B cell (primary cell): ENCODE data around the gene CLSTN2. TPM values are rescaled to one million over a fixed set of nuclear protein-coding genes. Genes with fewer than 3 reads are reported as not detected.

Experiments used
- ATAC-seq: fragments of 200-7000 bp; cut with Tn5 transposase; one replicate; pipeline ENCODE4 v1.10.0; 2021; ENCODE audit warnings: low read depth, mild to moderate bottlenecking, moderate number of reproducible peaks, moderate library complexity
- CTCF ChIA-PET: fragments of 350-600 bp; sonication (Branson Sonifier 250); formaldehyde crosslinking; loops from one replicate; lab custom pipeline; 2021; ENCODE audit warnings: antibody characterized with exemption, inconsistent platforms; lab: Charles Lee
- POLR2A ChIA-PET: fragments of 350-600 bp; sonication (Branson Sonifier 250); formaldehyde crosslinking; loops from one replicate; lab custom pipeline; 2021; ENCODE audit warnings: antibody characterized with exemption; lab: Charles Lee
- DNase-seq: peaks from one replicate; pipeline ENCODE4 v3.0.0; 2013
- H2AFZ ChIP-seq: 2 replicates; pipeline ENCODE4 v1.6.1; 2012; ENCODE audit warnings: mild to moderate bottlenecking, low read depth, low read length; ENCODE audit not compliant: insufficient read depth, poor library complexity, severe bottlenecking
- H3K27ac ChIP-seq, 2 donors: 1 replicate in 1 of 2; 2 replicates in 1 of 2; pipeline ENCODE4 v1.5.1; 2012 to 2013; ENCODE audit warnings: low read length in 2 of 2, mild to moderate bottlenecking in 2 of 2, moderate library complexity in 1 of 2
- H3K27me3 ChIP-seq, 4 experiments: fragments of 200-600 bp in 1 of 4; sonication (generic) in 1 of 4; replicated peaks in 1 of 4; 1 replicate in 2 of 4; 2 replicates in 2 of 4; pipeline versions ENCODE4 v1.6.1 to v1.7.0; 2013 to 2016; ENCODE audit warnings: low read length in 3 of 4, mild to moderate bottlenecking in 2 of 4, mixed read lengths in 1 of 4, moderate library complexity in 1 of 4; ENCODE audit not compliant: insufficient read depth in 4 of 4, control insufficient read depth in 3 of 4; ENCODE audit errors: control extremely low read depth in 1 of 4
- H3K36me3 ChIP-seq, 2 experiments: replicated peaks in 1 of 2; 1 replicate in 1 of 2; 2 replicates in 1 of 2; pipeline versions ENCODE4 v1.6.1 to v1.7.1; 2013; ENCODE audit warnings: low read length in 1 of 2; ENCODE audit not compliant: insufficient read depth in 2 of 2, control insufficient read depth in 1 of 2; ENCODE audit errors: control extremely low read depth in 1 of 2, extremely low read depth in 1 of 2
- H3K4me1 ChIP-seq, 2 donors: fragments of 200-600 bp in 1 of 2; sonication (generic) in 1 of 2; 1 replicate in 1 of 2; 2 replicates in 1 of 2; pipeline versions ENCODE4 v1.5.1 to v1.6.1; 2013 to 2017; ENCODE audit warnings: low read length in 2 of 2; ENCODE audit not compliant: control insufficient read depth in 2 of 2, insufficient read depth in 2 of 2
- H3K4me2 ChIP-seq: replicated peaks from 2 replicates; pipeline ENCODE3; 2012; ENCODE audit warnings: mild to moderate bottlenecking, low read depth, low read length; ENCODE audit not compliant: poor library complexity, severe bottlenecking
- H3K4me3 ChIP-seq, 5 experiments: fragments of 200-600 bp in 1 of 5; sonication (generic) in 1 of 5; 1 replicate in 3 of 5; 2 replicates in 2 of 5; pipeline versions ENCODE4 v1.5.1 to v1.7.0; 2011 to 2016; ENCODE audit warnings: low read length in 4 of 5, mild to moderate bottlenecking in 4 of 5, low read depth in 2 of 5, control low read depth in 1 of 5, moderate library complexity in 1 of 5; ENCODE audit not compliant: insufficient read depth in 1 of 5; ENCODE audit errors: control extremely low read depth in 1 of 5, extremely low read depth in 1 of 5
- H3K79me2 ChIP-seq: fragments of 200-600 bp; sonication (generic); one replicate; pipeline ENCODE4 v1.6.0; 2016; ENCODE audit warnings: low read length; ENCODE audit not compliant: control insufficient read depth, insufficient read depth
- H3K9ac ChIP-seq: fragments of 200-600 bp; sonication (generic); 2 replicates; pipeline ENCODE4 v1.6.1; 2017; ENCODE audit warnings: mild to moderate bottlenecking, low read length, moderate library complexity
- H3K9me3 ChIP-seq, 3 donors: one replicate each; pipeline versions ENCODE4 v1.6.1 to v1.7.1; 2013; ENCODE audit warnings: low read length in 2 of 3; ENCODE audit not compliant: control insufficient read depth in 2 of 3, insufficient read depth in 1 of 3; ENCODE audit errors: control extremely low read depth in 1 of 3
- H4K20me1 ChIP-seq: 2 replicates; pipeline ENCODE4 v1.6.0; 2012; ENCODE audit warnings: mild to moderate bottlenecking, low read length; ENCODE audit not compliant: insufficient read depth, control insufficient read depth, poor library complexity, severe bottlenecking
- H3K27ac Mint-ChIP-seq: one replicate; pipeline ENCODE4 v1.8.0; 2021; ENCODE audit warnings: mixed read lengths
- H3K27me3 Mint-ChIP-seq: one replicate; pipeline ENCODE4 v1.8.0; 2021; ENCODE audit warnings: mixed read lengths
- H3K4me1 Mint-ChIP-seq: one replicate; pipeline ENCODE4 v1.8.0; 2021; ENCODE audit warnings: mixed read lengths
- H3K4me3 Mint-ChIP-seq: one replicate; pipeline ENCODE4 v1.8.0; 2021; ENCODE audit warnings: mixed read lengths
- H3K9me3 Mint-ChIP-seq: one replicate; pipeline ENCODE4 v1.8.0; 2022; ENCODE audit warnings: mixed read lengths; ENCODE audit not compliant: insufficient read depth
- EZH2 ChIP-seq: IDR thresholded peaks from 2 replicates; pipeline ENCODE4 v1.6.1; 2012; ENCODE audit warnings: borderline replicate concordance, low read depth, mild to moderate bottlenecking, moderate library complexity, low read length; ENCODE audit not compliant: insufficient read depth, poor library complexity, severe bottlenecking
- WGBS: methylation state at CpG from one replicate; pipeline ENCODE4 v1.1.5; 2013; ENCODE audit warnings: missing lambda C conversion rate; ENCODE audit not compliant: insufficient coverage; 5-methylcytosine and 5-hydroxymethylcytosine counted together
- intact Hi-C: fragments of 100-400 bp; cut with micrococcal nuclease; formaldehyde crosslinking; loops from one replicate; pipeline ENCODE4 v1.10.0; 2022
- polyA plus RNA-seq: library from polyadenylated mRNA; depleted of rRNA; stranded (reverse); fragments of >200 nt; gene quantifications from 2 replicates; pipeline ENCODE4 v1.2.3, GENCODE V29; 2012
- total RNA-seq, 2 donors: library from RNA; stranded (reverse); fragments of 120-200 nt in 1 of 2; gene quantifications; 1 replicate in 1 of 2; 2 replicates in 1 of 2; pipeline versions ENCODE4 v1.2.3 to v1.2.4, GENCODE V29; 2013 to 2022
- TF ChIP-seq, protein P1 (sequence below): fragments of 200-600 bp; IDR thresholded peaks from one replicate; pipeline ENCODE4 v1.8.0; 2022; ENCODE audit warnings: antibody characterized with exemption, mild to moderate bottlenecking

Gene CLSTN2
- total and polyA plus RNA-seq, 2 donors (not counting 1 experiment from before 2014, with no cell fraction given) = not detected

DNA sequence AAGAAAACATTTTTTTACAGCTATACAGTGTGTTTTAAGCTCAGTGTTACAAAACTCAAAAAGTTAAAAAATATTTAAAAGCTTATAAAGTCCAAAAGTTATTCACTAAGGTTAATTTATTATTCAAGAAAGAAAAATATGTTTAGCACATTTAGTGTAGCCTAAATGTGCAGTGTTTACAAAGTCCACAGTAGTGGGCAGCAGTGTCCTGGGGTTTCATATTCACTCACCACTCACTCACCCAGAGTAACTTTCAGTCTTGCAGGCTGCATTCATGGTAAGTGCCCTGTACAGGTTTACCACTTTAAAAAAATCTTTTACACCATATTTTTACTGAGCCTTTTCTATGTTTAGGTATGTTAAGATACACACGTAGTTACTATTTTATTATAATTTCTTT, 442.7 kb downstream of the CLSTN2 start:
- TF ChIP-seq EZH2 = no peak
- TF ChIP-seq, protein P1, sequence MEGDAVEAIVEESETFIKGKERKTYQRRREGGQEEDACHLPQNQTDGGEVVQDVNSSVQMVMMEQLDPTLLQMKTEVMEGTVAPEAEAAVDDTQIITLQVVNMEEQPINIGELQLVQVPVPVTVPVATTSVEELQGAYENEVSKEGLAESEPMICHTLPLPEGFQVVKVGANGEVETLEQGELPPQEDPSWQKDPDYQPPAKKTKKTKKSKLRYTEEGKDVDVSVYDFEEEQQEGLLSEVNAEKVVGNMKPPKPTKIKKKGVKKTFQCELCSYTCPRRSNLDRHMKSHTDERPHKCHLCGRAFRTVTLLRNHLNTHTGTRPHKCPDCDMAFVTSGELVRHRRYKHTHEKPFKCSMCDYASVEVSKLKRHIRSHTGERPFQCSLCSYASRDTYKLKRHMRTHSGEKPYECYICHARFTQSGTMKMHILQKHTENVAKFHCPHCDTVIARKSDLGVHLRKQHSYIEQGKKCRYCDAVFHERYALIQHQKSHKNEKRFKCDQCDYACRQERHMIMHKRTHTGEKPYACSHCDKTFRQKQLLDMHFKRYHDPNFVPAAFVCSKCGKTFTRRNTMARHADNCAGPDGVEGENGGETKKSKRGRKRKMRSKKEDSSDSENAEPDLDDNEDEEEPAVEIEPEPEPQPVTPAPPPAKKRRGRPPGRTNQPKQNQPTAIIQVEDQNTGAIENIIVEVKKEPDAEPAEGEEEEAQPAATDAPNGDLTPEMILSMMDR = no peak
- H3K27me3 ChIP-seq = no peaks in the 10 kb centered on the region
- no CpG with 5 or more reads among the region's 1 CpG for WGBS
- no peak overlapping the region for H2AFZ ChIP-seq
- intact Hi-C loops = no loop called here
- no peak overlapping the region for H3K27ac ChIP-seq
- Mint-ChIP-seq H3K4me3 (no peak overlapping the region), H3K9me3 (no peaks in the 10 kb centered on the region), H3K27me3 (no peaks in the 10 kb centered on the region), H3K4me1 (no peaks in the 10 kb centered on the region), H3K27ac (no peak overlapping the region)
- H3K9ac ChIP-seq = no peak overlapping the region
- H3K4me1 ChIP-seq = no peaks in the 10 kb centered on the region
- POLR2A ChIA-PET = no interaction called here
- H3K79me2 ChIP-seq = no peaks in the 10 kb centered on the region
- CTCF ChIA-PET = no interaction called here
- ATAC-seq (no peak), DNase-seq (no peak)
- H3K9me3 ChIP-seq = no peaks in the 10 kb centered on the region
- no peak overlapping the region for H3K4me3 ChIP-seq
- H4K20me1 ChIP-seq = no peaks in the 10 kb centered on the region
- no peaks in the 10 kb centered on the region for H3K36me3 ChIP-seq
- H3K4me2 ChIP-seq = no peak overlapping the region

DNA sequence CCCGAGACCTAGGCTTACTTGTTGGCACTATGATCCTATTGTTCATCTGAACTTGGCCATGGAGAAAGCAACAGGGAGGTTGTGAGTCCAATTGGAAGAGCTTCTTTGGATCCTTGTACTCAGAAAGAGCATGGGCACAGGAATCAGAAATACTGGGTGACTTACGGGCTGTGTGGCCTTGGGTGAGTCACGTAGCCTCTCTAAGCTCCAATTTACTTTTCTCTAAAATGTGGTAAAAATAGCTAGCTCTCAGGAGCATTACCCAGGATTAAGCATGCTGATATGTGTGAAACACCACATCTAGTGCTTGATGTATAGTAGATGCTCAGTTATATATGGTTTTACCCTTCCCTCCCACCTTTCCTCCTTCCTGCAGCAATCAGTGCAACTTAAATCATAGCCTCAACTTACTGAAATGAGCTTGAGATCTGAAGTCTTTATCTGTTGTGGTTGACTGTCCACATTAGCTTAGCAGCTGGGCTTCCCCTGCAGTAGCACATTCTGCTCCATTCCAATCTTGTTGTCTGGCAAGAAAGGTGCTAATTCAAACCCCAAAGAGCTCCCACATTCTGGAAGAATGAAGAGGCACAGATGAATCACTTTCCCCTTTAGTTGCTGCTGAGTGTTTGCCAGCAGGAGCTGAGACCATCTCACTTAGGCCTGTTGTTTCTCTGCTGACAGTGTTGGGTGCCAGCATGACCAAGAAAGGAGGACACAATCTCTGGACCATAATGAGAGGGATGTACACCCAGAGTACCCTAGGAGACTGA, 443.8 kb downstream of the CLSTN2 start:
- Histone ChIP-seq H3K9ac (no peak overlapping the region), H3K27ac (no peak overlapping the region), H3K4me2 (no peak overlapping the region), H3K36me3 (no peaks in the 10 kb centered on the region), H3K4me1 (no peaks in the 10 kb centered on the region), H3K9me3 (no peaks in the 10 kb centered on the region), H2AFZ (no peak overlapping the region), H3K27me3 (no peaks in the 10 kb centered on the region), H3K4me3 (no peak overlapping the region), H4K20me1 (no peaks in the 10 kb centered on the region), H3K79me2 (no peaks in the 10 kb centered on the region)
- ATAC-seq (no peak), DNase-seq (no peak)
- Mint-ChIP-seq H3K4me3 (no peak overlapping the region), H3K27ac (no peak overlapping the region), H3K9me3 (no peaks in the 10 kb centered on the region), H3K27me3 (no peaks in the 10 kb centered on the region), H3K4me1 (no peaks in the 10 kb centered on the region)
- ChIA-PET CTCF (no interaction called here), POLR2A (no interaction called here)
- WGBS = 0% methylated on average over 1 of the region's 3 CpGs
- TF ChIP-seq, protein P1 = no peak
- TF ChIP-seq EZH2 = no peak
- intact Hi-C loops = no loop called here
